DMS153 treated with DMSO at 0.1 percent for 48 hours (cell line): ENCODE measurements around the gene ZNF516.

Experiments used
- DNase-seq: peaks from one replicate; lab custom pipeline; 2025; ENCODE audit not compliant: unreplicated experiment; lab: John Stamatoyannopoulos, UW

The ZNF516 gene

DNA sequence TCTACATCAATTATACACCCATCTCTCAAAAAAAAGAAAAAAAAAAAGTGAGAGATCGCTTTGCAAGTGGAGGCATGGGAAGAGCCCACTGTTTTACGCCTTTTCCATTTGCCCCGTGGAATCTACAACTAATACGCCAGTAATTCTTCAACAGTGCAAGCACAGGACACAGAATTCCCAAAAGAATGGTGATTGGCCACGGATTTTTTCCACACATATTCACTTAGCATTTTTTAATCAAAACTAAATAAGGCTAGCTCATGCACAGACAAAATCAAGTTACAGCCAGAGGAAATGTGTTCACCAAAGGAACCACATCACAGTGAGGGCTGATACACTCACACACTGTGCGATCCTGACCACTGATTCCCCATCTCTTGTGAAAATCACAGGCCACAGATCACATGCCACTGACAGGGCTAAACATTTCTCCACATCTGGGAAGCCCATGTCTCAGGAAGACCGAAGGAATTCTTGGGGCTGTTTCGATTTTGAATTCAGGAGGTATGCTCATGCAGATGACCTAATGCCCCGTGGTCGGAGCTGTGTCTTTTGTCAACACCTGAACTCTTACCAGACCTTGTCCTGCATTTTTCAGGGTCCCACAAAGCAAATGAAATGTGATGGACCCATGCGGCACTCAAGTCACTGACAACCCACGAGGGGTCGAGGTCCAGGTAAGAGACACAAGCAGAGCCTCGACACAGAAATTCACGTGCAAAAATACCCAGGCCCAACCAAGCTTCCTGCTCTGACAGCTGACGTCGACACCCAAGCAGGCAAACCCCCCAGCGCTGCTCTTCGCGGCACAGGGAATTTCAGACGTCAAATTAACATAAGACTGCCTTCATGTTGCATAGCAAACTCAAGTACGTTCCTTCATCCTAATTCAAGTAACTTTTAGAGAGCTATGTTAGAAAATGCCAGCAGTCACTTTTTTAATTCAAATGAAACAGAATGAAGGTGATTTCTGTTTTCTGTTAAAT lies 69.6 kb downstream of the ZNF516 start:
- no peak for DNase-seq

- DNase-seq, result no peak
Measured at GRCh38 chr18:76422838-76423237, 72.2 kb downstream of the ZNF516 start.

DNA sequence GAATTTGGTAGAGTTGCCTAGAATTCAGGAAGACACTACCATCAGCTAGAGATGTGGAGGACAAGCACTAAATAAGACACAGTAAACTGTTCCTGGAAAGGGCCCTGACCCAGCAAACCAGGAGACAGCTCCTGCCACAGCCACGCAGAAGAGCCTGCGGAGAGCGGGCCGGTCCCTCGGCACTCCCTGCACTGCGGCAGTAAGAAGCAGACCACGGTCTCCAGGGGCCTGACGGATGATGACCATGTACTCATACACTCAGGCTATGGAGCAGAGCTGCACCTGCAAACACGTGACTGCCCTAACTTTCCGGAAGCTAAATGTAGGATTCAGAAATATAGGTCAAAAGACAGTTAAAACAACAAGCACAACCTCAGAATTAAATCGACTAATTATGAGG lies 72.9 kb downstream of the ZNF516 start:
- DNase-seq, result no peak

DNA sequence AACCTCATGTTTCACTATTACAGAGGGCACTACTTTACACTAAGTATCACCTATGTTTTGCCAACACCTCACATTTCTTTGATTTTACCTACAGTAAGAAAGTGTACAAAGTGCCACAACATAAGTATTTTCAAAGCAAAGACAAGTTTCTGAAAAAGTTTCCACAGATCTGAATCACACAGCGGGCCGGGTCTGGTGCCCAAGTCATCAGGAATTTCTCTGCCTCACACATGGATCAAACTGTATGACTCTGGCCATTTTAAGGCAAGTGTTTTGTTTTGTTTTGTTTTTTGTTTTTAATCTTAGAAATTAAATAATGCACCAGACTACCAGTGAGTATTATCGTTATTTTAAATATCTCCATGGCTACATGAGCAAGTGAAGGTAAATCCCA lies 73.4 kb downstream of the ZNF516 start:
- no peak for DNase-seq

- no peak for DNase-seq
Measured at GRCh38 chr18:76420898-76421684, 74.0 kb downstream of the ZNF516 start.

GRCh38 chr18:76419811-76420210 lies 75.2 kb downstream of the ZNF516 start:
- no peak for DNase-seq

GRCh38 chr18:76416911-76417310 lies 78.1 kb downstream of the ZNF516 start:
- DNase-seq, result no peak

DNA sequence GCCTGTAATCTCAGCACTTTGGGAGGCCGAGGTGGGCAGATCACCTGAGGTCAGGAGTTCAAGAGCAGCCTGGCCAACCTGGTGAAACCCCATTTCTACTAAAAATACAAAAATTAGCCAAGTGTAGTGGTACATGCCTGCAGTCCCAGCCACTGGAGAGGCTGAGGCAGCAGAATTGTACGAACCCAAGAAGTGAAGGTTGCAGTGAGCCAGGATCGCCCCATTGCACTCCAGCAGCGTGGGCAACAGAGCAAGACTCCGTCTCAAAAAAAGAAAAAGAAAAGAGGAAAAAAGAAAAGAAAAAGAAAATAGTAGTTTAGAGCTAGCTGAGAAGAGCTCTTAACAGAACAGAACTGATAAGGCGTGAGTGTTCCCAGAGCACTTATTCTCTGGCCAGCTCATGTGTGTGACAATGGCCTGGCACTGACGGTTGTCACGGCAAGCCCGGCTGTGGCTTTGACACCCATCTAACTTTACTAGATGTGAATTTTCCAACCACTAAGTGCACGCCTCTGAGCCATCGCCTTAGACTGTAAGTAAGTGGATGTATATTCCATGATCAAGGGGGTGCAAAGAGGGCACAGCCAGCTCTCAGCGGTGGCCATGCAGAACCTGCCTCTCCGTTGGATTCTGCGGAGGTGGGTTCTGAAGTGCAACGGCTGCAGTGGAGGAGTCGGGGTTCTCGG lies 80.0 kb downstream of the ZNF516 start:
- DNase-seq, result no peak

- no peak for DNase-seq
Measured at GRCh38 chr18:76412818-76413565, 82.0 kb downstream of the ZNF516 start.

DNA sequence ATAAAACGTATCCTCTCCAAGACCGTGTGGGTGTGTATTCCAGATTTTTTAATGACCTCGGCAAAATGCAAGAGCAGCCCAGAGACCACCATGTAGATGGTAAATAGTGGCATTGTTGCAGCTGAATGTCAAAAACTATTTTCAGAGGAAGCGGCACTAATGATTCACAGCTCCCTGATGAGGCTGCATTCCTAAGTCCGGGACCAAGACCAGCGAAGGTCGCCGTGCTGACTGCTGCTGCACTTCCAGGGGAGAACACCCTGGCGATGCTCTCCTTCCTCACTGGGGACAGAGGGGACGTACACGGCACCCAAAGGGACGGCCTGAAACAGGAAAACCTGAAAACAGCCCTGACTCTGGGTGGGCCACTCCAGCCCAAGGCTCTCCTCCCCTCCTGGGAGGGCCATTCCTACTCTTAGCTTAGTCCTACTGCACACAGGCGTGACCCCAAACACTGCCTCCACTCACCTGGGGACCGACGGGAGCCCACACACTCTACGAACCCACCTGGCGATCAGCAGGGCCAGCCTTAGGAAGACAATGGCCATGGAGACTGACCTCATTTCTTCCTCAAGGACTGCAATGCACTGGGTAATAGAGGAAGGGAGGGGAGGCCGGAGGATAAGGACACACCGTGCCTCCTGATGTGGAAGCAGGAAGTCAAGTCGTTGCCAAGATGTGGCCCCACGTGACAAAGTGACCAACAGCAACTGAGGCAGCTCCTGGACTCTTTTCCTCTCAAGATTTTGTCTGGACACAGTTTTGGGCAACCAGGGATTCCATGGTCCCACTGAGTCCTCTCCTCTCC lies 82.8 kb downstream of the ZNF516 start:
- no peak for DNase-seq

- DNase-seq, result no peak
Measured at GRCh38 chr18:76410660-76411417, 84.2 kb downstream of the ZNF516 start.

DNA sequence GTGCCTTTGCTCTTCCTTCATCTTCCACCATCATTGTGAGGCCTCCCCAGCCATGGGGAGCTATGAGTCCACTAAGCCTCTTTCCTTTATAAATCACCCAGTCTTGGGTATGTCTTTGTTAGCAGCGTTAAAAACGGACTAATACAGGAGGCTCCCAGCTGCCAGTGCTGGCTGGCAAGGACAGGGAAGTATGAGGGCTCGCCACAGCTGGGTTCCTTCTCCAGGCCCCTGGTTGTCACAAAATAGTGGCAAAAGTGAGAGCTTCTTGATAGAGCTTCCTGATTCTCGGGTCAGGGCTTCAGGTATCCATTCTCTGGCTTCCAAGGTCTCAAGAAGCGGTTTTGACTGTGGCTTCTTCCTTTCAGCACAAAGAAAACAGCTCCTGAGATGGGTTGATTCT lies 85.0 kb downstream of the ZNF516 start:
- DNase-seq, result no peak

- DNase-seq, result no peak
Measured at GRCh38 chr18:76408480-76409067, 86.5 kb downstream of the ZNF516 start.

DNA sequence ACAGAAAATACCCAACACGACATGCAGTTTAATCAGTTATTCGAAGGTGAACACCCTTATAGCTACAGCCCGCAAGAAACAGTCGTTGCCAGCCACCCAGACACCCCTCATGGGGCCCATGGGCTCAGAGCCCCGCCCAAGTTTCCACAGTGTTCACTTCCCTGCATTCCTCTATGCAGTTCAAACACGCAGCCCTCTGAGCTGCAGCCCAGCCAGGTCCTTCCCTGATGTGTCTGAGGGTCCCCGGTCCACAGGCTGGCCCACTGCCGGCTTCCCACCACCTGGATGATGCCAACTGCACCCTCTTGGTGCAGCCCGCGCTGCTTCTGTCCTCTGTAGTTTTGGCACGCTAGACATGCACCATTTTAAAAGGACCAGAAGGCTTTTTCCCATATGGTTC lies 87.4 kb downstream of the ZNF516 start:
- DNase-seq, result no peak

DNA sequence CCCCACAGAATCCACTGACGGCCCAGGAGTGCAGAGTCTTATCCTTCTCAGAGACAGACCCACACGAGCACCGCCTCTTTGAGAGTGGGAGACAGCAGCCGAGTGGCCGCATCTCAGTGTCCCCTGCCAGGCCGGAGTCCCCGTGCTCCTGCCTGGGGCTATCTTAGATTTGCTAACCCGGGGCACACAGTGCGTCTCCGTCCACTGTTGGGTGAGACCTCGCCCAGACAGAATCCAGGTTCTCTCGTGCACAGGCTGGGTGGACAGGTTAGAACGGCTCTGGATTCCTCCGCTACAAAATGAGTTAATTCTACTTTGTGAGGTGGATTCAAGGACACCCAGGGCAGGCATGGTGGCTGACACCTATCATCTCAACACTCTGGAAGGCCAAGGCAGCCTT lies 88.3 kb downstream of the ZNF516 start:
- no peak for DNase-seq

- peak; percentile 4 for DNase-seq
Measured at GRCh38 chr18:76405681-76406356, 89.2 kb downstream of the ZNF516 start.

DNA sequence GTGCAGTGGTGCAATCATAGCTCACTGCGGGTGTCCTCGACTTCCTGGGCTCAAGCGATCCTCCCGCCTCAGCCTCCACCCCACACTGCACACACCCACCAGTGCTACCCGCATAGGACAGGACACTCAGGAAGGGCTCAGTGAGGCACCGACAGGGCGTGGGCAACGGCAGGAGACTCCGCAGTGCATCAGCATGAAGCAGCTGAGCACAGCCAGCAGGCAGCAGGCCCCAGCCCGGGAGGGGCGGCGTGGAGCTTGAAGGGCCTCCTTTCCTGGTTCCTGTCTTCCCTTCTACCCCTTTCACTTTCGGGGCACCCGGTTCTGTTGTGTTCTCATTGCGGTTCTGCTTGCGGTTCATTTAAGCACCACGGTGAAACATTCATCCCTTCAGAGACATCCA lies 89.8 kb downstream of the ZNF516 start:
- DNase-seq, result no peak

GRCh38 chr18:76404345-76404831 lies 90.7 kb downstream of the ZNF516 start:
- DNase-seq, result no peak
